ENCODE data around the gene SIGLEC11.
"Not testable (repeated sequence)": the region's sequence is repeated elsewhere in the genome, so short reads cannot be mapped to it uniquely, and the experiment has no call there.

SIGLEC11 gene

GRCh38 chr19:49931293-49932040, 29.5 kb downstream of the SIGLEC11 start:
- FAIRE-seq (no peak), DNase-seq (ENCODE audit: insufficient read length, low spot score) (no peak)
- no peak for TF ChIP-seq POLR2A (IDR thresholded peaks at IDR 0.05; ENCODE audit: low read depth, low read length)
- TF ChIP-seq POLR2AphosphoS5 (IDR thresholded peaks at IDR 0.05; ENCODE audit: low read depth, low read length), result 0 out of 2 replicates have a peak, but pooled peaks have one; percentile 45
- TF ChIP-seq SPI1 (IDR thresholded peaks at IDR 0.05; ENCODE audit: low read depth, low read length), result no peak

GRCh38 chr19:49930483-49931011, 30.4 kb downstream of the SIGLEC11 start:
- TF ChIP-seq PAX5 (IDR thresholded peaks at IDR 0.05; ENCODE audit: insufficient read depth, low read length, severe bottlenecking) (no peak), SPI1 (IDR thresholded peaks at IDR 0.05; ENCODE audit: low read depth, low read length) (no peak), POLR2AphosphoS5 (IDR thresholded peaks at IDR 0.05; ENCODE audit: low read depth, low read length) (no peak), POLR2A (IDR thresholded peaks at IDR 0.05; ENCODE audit: low read depth, low read length) (no peak), TAF1 (IDR thresholded peaks at IDR 0.05; ENCODE audit: low read depth, low read length) (no peak), POU2F2 (IDR thresholded peaks at IDR 0.05; ENCODE audit: low read depth, low read length) (no peak)
- FAIRE-seq (no peak), DNase-seq (ENCODE audit: insufficient read length, low spot score) (no peak)

- FAIRE-seq (no peak), DNase-seq (ENCODE audit: insufficient read length, low spot score) (peak; percentile 87)
- TF ChIP-seq POLR2A (IDR thresholded peaks at IDR 0.05; ENCODE audit: low read depth, low read length), result peak; percentile 98
- peak; percentile 93; the same call in 1 of the 2 replicates for TF ChIP-seq POU2F2 (IDR thresholded peaks at IDR 0.05; ENCODE audit: low read depth, low read length)
- TF ChIP-seq PAX5 (IDR thresholded peaks at IDR 0.05; ENCODE audit: insufficient read depth, low read length, severe bottlenecking), result no peak
- TF ChIP-seq SPI1 (IDR thresholded peaks at IDR 0.05; ENCODE audit: low read depth, low read length), result no peak
- peak; percentile 98 for TF ChIP-seq POLR2AphosphoS5 (IDR thresholded peaks at IDR 0.05; ENCODE audit: low read depth, low read length)
- TF ChIP-seq TAF1 (IDR thresholded peaks at IDR 0.05; ENCODE audit: low read depth, low read length), result peak; percentile 79
Observed at GRCh38 chr19:49929611-49930482, 31.1 kb downstream of the SIGLEC11 start.

GRCh38 chr19:49929121-49929610, 31.8 kb downstream of the SIGLEC11 start, which contains the start of the genes ATF5 and NUP62:
Gene ATF5, plus strand, starts transcription at chr19:49929205. Its CDS starts 1,646 bp downstream, at chr19:49930851.
Gene NUP62, minus strand, starts transcription at chr19:49929504. Its CDS starts 19,697 bp downstream, at chr19:49909807.
- FAIRE-seq (peak; percentile 99), DNase-seq (ENCODE audit: insufficient read length, low spot score) (peak; percentile 97)
- peak; percentile 85 for TF ChIP-seq POLR2AphosphoS5 (IDR thresholded peaks at IDR 0.05; ENCODE audit: low read depth, low read length)
- TF ChIP-seq SPI1 (IDR thresholded peaks at IDR 0.05; ENCODE audit: low read depth, low read length), result no peak
- peak; percentile 83; the same call in 1 of the 2 replicates for TF ChIP-seq TAF1 (IDR thresholded peaks at IDR 0.05; ENCODE audit: low read depth, low read length)
- TF ChIP-seq POU2F2 (IDR thresholded peaks at IDR 0.05; ENCODE audit: low read depth, low read length), result 0 out of 2 replicates have a peak, but pooled peaks have one; percentile 14
- TF ChIP-seq PAX5 (IDR thresholded peaks at IDR 0.05; ENCODE audit: insufficient read depth, low read length, severe bottlenecking), result no peak
- peak; percentile 87 for TF ChIP-seq POLR2A (IDR thresholded peaks at IDR 0.05; ENCODE audit: low read depth, low read length)

- DNase-seq (ENCODE audit: insufficient read length, low spot score) (no peak), FAIRE-seq (peak; percentile 40)
- TF ChIP-seq TAF1 (IDR thresholded peaks at IDR 0.05; ENCODE audit: low read depth, low read length) (no peak), POLR2AphosphoS5 (IDR thresholded peaks at IDR 0.05; ENCODE audit: low read depth, low read length) (no peak)
Observed at GRCh38 chr19:49927526-49928264, 33.3 kb downstream of the SIGLEC11 start.

- FAIRE-seq, result no peak
- no peak for DNase-seq (ENCODE audit: insufficient read length, low spot score)
Observed at GRCh38 chr19:49926515-49926914, 34.5 kb downstream of the SIGLEC11 start.

DNA sequence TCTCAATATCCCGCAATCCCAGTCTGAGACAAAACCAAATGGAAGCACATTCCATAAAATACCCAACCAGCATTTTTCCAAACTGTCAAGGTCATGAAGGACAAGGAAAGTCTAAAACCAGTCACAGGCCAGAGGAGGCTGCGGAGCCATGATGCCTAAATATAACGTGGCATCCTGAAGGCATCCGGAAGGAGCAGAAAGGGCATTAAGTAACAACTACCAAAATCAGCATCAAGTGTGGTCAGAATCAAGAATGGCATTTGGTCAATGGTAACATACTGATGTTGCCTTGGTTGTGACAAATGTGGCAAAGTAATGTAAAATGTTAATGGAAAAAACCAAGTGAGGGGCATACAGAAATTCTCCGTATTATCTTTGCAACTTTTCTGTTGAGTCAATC, 35.5 kb downstream of the SIGLEC11 start:
- TF ChIP-seq SPI1 (IDR thresholded peaks at IDR 0.05; ENCODE audit: low read depth, low read length), result no peak
- no peak for TF ChIP-seq POLR2A (IDR thresholded peaks at IDR 0.05; ENCODE audit: low read depth, low read length)
- FAIRE-seq (no peak), DNase-seq (ENCODE audit: insufficient read length, low spot score) (no peak)

More at GRCh38 chr19:49926515-49926914, 34.5 kb downstream of the SIGLEC11 start:
- TF ChIP-seq TAF1 (IDR thresholded peaks at IDR 0.05; ENCODE audit: low read depth, low read length), result no peak

DNA sequence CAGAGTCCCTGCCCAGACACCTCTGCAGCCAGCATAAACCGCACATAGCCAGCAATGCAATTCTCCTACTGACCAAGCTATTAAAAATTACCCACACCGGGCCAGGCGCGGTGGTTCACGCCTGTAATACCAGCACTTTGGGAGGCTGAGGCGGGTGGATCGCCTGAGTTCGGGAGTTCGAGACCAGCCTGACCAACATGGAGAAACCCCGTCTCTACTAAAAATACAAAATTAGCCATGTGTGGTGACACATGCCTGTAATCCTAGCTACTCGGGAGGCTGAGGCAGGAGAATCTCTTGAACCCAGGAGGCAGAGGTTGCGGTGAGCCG, 36.1 kb downstream of the SIGLEC11 start:
- not testable (repeated sequence) for DNase-seq (ENCODE audit: insufficient read length, low spot score); FAIRE-seq

DNA sequence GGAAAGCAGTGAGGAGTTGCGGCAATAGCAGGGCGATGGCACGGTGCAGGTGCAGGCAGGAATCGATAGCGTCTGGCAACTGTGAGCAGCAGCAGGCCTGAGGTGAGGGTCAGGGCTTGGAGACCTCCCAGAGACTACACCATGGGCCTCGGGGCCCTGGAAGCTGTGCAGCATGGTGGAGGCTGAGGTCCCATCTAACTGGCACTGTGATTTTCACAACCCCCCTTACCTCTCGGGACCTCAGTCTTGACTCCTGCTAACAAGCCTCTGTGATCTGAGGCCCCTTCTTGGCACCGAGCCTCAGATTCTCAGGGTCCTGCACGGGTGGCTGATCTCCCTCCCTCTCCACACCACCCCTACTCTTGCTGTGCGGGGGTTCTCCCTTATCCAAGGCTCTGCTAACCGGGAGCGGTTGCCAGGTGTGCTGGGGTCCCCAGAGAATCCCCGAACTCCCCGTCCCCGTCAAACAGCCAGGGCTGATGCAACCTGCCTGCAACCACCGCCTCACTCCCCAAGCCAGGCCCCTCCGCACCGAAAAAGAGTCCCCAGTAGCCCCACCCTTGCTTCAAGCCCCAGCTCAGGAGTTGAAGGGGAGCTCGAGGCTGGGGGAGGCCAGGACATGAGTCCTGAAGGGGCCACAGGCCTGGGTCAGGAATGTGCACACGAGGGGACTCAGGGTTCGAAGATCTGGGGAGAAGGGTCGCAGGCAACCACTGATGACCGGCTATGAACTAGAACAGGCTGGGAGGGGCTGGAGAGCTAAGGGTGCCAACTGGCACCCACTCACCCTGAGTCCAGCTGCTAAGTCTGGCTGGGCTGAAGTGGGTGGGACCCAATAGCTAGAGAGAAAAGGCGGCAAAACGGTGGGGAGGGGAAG, 36.7 kb downstream of the SIGLEC11 start:
- FAIRE-seq, result no peak
- no peak for TF ChIP-seq PAX5 (IDR thresholded peaks at IDR 0.05; ENCODE audit: insufficient read depth, low read length, severe bottlenecking)
- no peak for DNase-seq (ENCODE audit: insufficient read length, low spot score)

Data from GM12891 (cell line).